Spinal cord (tissue), 10 donors: ENCODE data around the gene AKAP5. TPM values are rescaled to one million over a fixed set of nuclear protein-coding genes. Genes with fewer than 3 reads are reported as not detected.
A peak's percentile ranks its signal among the peaks of the same experiment; 100 is the strongest.

ENCODE experiments used
- DNase-seq, 6 donors: peaks; one replicate each; pipeline versions ENCODE4 v3.0.0 to v3.0.0-alpha.2; 2013 to 2015; ENCODE audit warnings: low spot score in 6 of 6, low read depth in 4 of 6
- H3K27ac ChIP-seq: one replicate; pipeline ENCODE4 v1.5.1; 2013; ENCODE audit warnings: low read depth, low read length, control low read depth
- H3K27me3 ChIP-seq: one replicate; pipeline ENCODE4 v1.6.1; 2013; ENCODE audit warnings: low read length; ENCODE audit not compliant: control insufficient read depth, insufficient read depth
- H3K36me3 ChIP-seq: one replicate; pipeline ENCODE4 v1.6.1; 2013; ENCODE audit warnings: low read length; ENCODE audit not compliant: control insufficient read depth, insufficient read depth
- H3K4me1 ChIP-seq: one replicate; pipeline ENCODE4 v1.6.1; 2013; ENCODE audit warnings: low read length; ENCODE audit not compliant: control insufficient read depth, insufficient read depth
- H3K4me3 ChIP-seq: one replicate; pipeline ENCODE4 v1.5.1; 2013; ENCODE audit warnings: low read depth, low read length, control low read depth
- H3K9me3 ChIP-seq: one replicate; pipeline ENCODE4 v1.6.1; 2013; ENCODE audit warnings: low read length; ENCODE audit not compliant: control insufficient read depth, insufficient read depth
- WGBS: methylation state at CpG from one replicate; pipeline ENCODE4 v1.1.5; 2013; ENCODE audit warnings: missing lambda C conversion rate; ENCODE audit not compliant: insufficient coverage; 5-methylcytosine and 5-hydroxymethylcytosine counted together
- polyA plus RNA-seq, 2 donors: library from polyadenylated mRNA; unstranded; fragments of 120-200 nt; gene quantifications; one replicate each; pipeline ENCODE4 v1.2.1, GENCODE V29; 2013; ENCODE audit not compliant: insufficient read length in 2 of 2
- total RNA-seq, 2 donors: library from RNA; depleted of rRNA in 1 of 2; stranded (reverse); fragments of 120-200 nt in 1 of 2; fragments of >200 nt in 1 of 2; gene quantifications; one replicate each; pipeline versions ENCODE4 v1.2.3 to v1.2.4, GENCODE V29; 2013 to 2014
- donor health status: healthy.

AKAP5 gene
- total and polyA plus RNA-seq, 4 donors, result 3.0 to 10.7 (median 7.4) TPM

- H3K9me3 ChIP-seq, result no peaks in the 10 kb centered on the region
- no peak for DNase-seq
- H3K27me3 ChIP-seq, result no peaks in the 10 kb centered on the region
- whole genome bisulfite sequencing, result 60% methylated on average over 1 of the region's 3 CpGs
- H3K27ac ChIP-seq, result no peak overlapping the region
- no peaks in the 10 kb centered on the region for H3K36me3 ChIP-seq
- no peaks in the 10 kb centered on the region for H3K4me1 ChIP-seq
- no peak overlapping the region for H3K4me3 ChIP-seq
These were observed 3.2 kb downstream of the AKAP5 start for GRCh38 chr14:64468451-64468850.

GRCh38 chr14:64474041-64474440 lies 8.7 kb downstream of the AKAP5 start:
- H3K9me3 ChIP-seq, result no peaks in the 10 kb centered on the region
- WGBS, result 40% methylated on average over 1 of the region's 2 CpGs
- H3K36me3 ChIP-seq, result no peaks in the 10 kb centered on the region
- H3K27me3 ChIP-seq, result no peaks in the 10 kb centered on the region
- no peaks in the 10 kb centered on the region for H3K4me1 ChIP-seq
- no peak for DNase-seq
- H3K4me3 ChIP-seq, result no peak overlapping the region
- no peak overlapping the region for H3K27ac ChIP-seq

- no peaks in the 10 kb centered on the region for H3K36me3 ChIP-seq
- no peak for DNase-seq
- H3K4me1 ChIP-seq, result no peaks in the 10 kb centered on the region
- H3K27ac ChIP-seq, result no peak overlapping the region
- H3K4me3 ChIP-seq, result no peak overlapping the region
- no peaks in the 10 kb centered on the region for H3K9me3 ChIP-seq
- H3K27me3 ChIP-seq, result no peaks in the 10 kb centered on the region
- whole genome bisulfite sequencing, result no CpG with 5 or more reads among the region's 4 CpGs
These were observed 9.4 kb downstream of the AKAP5 start for GRCh38 chr14:64474698-64475097.

- WGBS, result 89% methylated on average over 2 of the region's 8 CpGs
- no peak for DNase-seq
- no peak overlapping the region for H3K4me3 ChIP-seq
- no peaks in the 10 kb centered on the region for H3K27me3 ChIP-seq
- H3K27ac ChIP-seq, result no peak overlapping the region
- no peaks in the 10 kb centered on the region for H3K9me3 ChIP-seq
- H3K4me1 ChIP-seq, result no peaks in the 10 kb centered on the region
- H3K36me3 ChIP-seq, result no peaks in the 10 kb centered on the region
These were observed 10.4 kb downstream of the AKAP5 start for GRCh38 chr14:64475585-64476273.

DNA sequence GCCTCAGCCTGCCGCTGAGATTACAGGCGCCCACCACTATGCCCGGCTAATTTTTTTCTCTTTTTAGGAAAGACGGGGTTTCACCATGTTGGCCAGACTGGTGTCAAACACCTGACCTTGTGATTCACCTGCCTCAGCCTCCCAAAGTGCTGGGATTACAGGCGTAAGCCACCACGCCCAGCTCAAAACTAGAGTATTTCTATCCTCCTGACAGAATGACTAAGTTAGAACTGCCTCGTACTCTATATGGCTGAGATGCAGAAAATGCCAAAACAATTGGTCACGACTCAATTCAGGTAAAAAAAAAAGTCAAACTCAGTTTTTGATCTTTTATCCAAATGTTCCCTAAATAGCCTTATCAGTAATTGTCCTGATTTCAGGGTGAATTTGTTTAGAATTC lies 11.1 kb downstream of the AKAP5 start:
- 97% methylated on average over 5 of the region's 8 CpGs for WGBS
- Histone ChIP-seq H3K36me3 (no peaks in the 10 kb centered on the region), H3K27me3 (no peaks in the 10 kb centered on the region), H3K4me3 (no peak overlapping the region), H3K9me3 (no peaks in the 10 kb centered on the region), H3K4me1 (no peaks in the 10 kb centered on the region), H3K27ac (no peak overlapping the region)
- DNase-seq, result no peak

GRCh38 chr14:64478634-64479250 lies 13.4 kb downstream of the AKAP5 start:
- Histone ChIP-seq H3K27me3 (no peaks in the 10 kb centered on the region), H3K4me3 (no peak overlapping the region), H3K36me3 (no peaks in the 10 kb centered on the region), H3K27ac (no peak overlapping the region), H3K4me1 (no peaks in the 10 kb centered on the region), H3K9me3 (no peaks in the 10 kb centered on the region)
- DNase-seq, result peak in 2 of 6 donors; percentile 48 to 78

GRCh38 chr14:64488590-64489099 lies 23.3 kb downstream of the AKAP5 start:
- Histone ChIP-seq H3K27me3 (no peaks in the 10 kb centered on the region), H3K27ac (no peak overlapping the region), H3K4me3 (no peak overlapping the region), H3K36me3 (peaks cover 19% of the 10 kb centered on the region), H3K9me3 (no peaks in the 10 kb centered on the region), H3K4me1 (no peaks in the 10 kb centered on the region)
- 100% methylated on average over 4 of the region's 5 CpGs for WGBS
- DNase-seq, result no peak

DNA sequence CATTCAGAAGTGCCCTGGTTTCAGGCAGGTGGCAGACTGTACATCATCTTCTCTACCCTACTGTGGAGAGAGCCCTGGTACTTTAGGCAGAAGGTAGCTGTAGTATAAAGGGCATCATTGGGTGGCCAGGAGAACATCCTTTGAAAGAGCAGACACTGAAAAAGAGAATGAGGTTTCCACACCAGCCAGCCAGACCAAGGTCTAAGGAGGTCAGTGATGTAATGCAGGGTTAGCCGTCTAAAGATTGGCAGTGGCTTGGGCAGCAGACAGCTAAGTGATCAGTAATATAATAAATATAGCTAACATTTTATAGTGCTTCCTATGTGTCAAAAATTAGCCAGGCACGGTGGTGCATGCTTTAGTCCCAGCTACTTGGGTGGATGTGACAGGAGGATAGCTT lies 26.3 kb downstream of the AKAP5 start:
- no peak for DNase-seq
- Histone ChIP-seq H3K4me1 (no peaks in the 10 kb centered on the region), H3K27ac (no peak overlapping the region), H3K36me3 (peaks cover 15% of the 10 kb centered on the region), H3K27me3 (no peaks in the 10 kb centered on the region), H3K4me3 (no peak overlapping the region), H3K9me3 (no peaks in the 10 kb centered on the region)
- WGBS, result no CpG with 5 or more reads among the region's 2 CpGs

DNA sequence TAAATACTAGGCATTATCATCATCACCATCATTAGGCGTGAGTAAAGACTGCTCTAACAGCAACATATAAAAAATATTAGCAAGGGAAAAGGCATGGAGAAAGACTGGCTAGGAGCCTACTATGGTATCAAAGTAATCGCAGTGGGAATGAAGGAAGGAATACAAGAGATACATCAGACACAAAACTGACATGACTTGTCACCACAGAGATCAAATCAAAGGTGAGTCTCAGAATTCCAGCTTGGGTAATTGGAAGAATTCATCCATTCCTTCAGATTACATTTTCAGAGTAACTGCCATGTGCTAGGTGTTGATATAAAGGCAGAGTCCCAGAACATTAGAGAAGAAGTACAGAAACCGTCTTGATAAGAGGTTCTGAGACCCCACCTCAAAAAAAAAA lies 28.2 kb downstream of the AKAP5 start:
- Histone ChIP-seq H3K4me3 (no peak overlapping the region), H3K27ac (no peak overlapping the region), H3K27me3 (no peaks in the 10 kb centered on the region), H3K4me1 (no peaks in the 10 kb centered on the region), H3K36me3 (peaks cover 8% of the 10 kb centered on the region), H3K9me3 (no peaks in the 10 kb centered on the region)
- DNase-seq, result no peak
- WGBS, result no CpG with 5 or more reads among the region's 3 CpGs

DNA sequence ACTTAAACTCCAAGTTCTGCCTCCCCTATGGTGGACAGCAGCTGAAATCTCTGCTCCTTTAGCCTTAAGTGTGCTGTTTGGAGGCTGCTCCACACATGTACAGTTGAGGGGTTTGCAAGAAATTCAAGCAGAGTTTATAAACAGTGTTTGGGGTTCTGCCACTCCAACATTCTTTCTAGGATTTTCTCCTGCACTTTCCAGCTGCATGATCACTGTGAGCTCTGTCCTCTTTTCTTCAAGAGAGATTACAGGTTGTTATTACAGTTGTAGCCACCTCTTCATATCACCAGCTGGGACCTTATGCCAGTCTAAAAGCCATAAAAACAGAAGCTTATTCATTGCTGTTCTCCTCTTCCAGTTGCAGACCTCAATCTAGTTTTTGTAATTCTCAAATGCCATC lies 30.0 kb downstream of the AKAP5 start:
- no peak for DNase-seq
- Histone ChIP-seq H3K27me3 (no peaks in the 10 kb centered on the region), H3K4me3 (no peak overlapping the region), H3K4me1 (no peaks in the 10 kb centered on the region), H3K9me3 (no peaks in the 10 kb centered on the region), H3K27ac (no peak overlapping the region), H3K36me3 (no peaks in the 10 kb centered on the region)
